K562 (cell line): ENCODE measurements around the gene RBFOX2. TPM values are rescaled to one million over a fixed set of nuclear protein-coding genes. Genes with fewer than 3 reads are reported as not detected.

ENCODE experiments used
- ATAC-seq: fragments of 200-7000 bp; cut with Tn5 transposase; 3 replicates; pipeline ENCODE4 v1.9.1; 2020; ENCODE audit warnings: moderate library complexity
- BruUV-seq: library from RNA; stranded (reverse); fragments of 400-500 nt; replicated peaks from 2 replicates; lab custom pipeline; 2021; lab: Mats Ljungman, UMichigan
- CTCF ChIA-PET: fragments of 300-600 bp; formaldehyde crosslinking; extraction: SDS; loops from one replicate; lab custom pipeline; 2021; ENCODE audit warnings: low intra/inter-chr PET ratio; lab: Yijun Ruan, JAX
- POLR2A ChIA-PET: fragments of 300-600, 350-650 bp; sonication (Branson Sonifier 250); formaldehyde crosslinking; extraction: SDS; loops from one replicate; lab custom pipeline; 2021; ENCODE audit warnings: antibody characterized with exemption, inconsistent platforms; lab: Yijun Ruan, JAX
- DNase-seq, 4 experiments: peaks; one replicate each; pipeline versions ENCODE4 v3.0.0 to v3.0.0-alpha.2; 2011 to 2018; ENCODE audit warnings: low spot score in 3 of 4, mixed read lengths in 3 of 4; ENCODE audit errors: extremely low read depth in 1 of 4
- FAIRE-seq: peaks from 2 replicates; lab custom pipeline; 2011; peaks lifted over from hg19 to GRCh38; lab: Jason Lieb, UNC
- H2AFZ ChIP-seq: 2 replicates; pipeline ENCODE4 v1.6.0; 2011; ENCODE audit warnings: low read depth, low read length, control low read depth, inconsistent platforms
- H3K27ac ChIP-seq: fragments of 200-600 bp; 3 replicates; pipeline ENCODE4 v1.8.0; 2011; ENCODE audit warnings: low read depth, mild to moderate bottlenecking, control low read depth, inconsistent platforms, low read length, moderate library complexity, mixed read lengths; ENCODE audit errors: extremely low read depth
- H3K27me3 ChIP-seq, 2 experiments: fragments of 300-600 bp in 1 of 2; 2 replicates in 1 of 2; 3 replicates in 1 of 2; pipeline versions ENCODE4 v1.6.0 to v1.8.0; 2011; ENCODE audit warnings: inconsistent platforms in 2 of 2, low read length in 2 of 2, mild to moderate bottlenecking in 1 of 2, mixed read lengths in 1 of 2, moderate library complexity in 1 of 2; ENCODE audit not compliant: control insufficient read depth in 2 of 2, insufficient read depth in 2 of 2
- H3K36me3 ChIP-seq: fragments of 300-600 bp; 3 replicates; pipeline ENCODE4 v1.8.0; 2011; ENCODE audit warnings: mild to moderate bottlenecking, low read length, inconsistent platforms; ENCODE audit not compliant: control insufficient read depth, insufficient read depth
- H3K4me1 ChIP-seq, 2 experiments: fragments of 200-600 bp in 1 of 2; replicated peaks in 1 of 2; 2 replicates in 1 of 2; 3 replicates in 1 of 2; pipeline versions ENCODE4 v1.5.1 to v1.8.0; 2011; ENCODE audit warnings: inconsistent platforms in 2 of 2, low read length in 2 of 2, mild to moderate bottlenecking in 1 of 2, mixed read lengths in 1 of 2, moderate library complexity in 1 of 2; ENCODE audit not compliant: control insufficient read depth in 2 of 2, insufficient read depth in 2 of 2
- H3K4me2 ChIP-seq: 2 replicates; pipeline ENCODE4 v1.6.1; 2011; ENCODE audit warnings: low read length, control low read depth, inconsistent platforms, mixed read lengths; ENCODE audit not compliant: insufficient read depth
- H3K4me3 ChIP-seq: fragments of 200-600 bp; sonication (generic), shearing (Covaris generic); 2 replicates; pipeline ENCODE4 v1.5.1; 2016; ENCODE audit warnings: control low read depth, inconsistent platforms
- H3K79me2 ChIP-seq: fragments of 200-600 bp; 3 replicates; pipeline ENCODE4 v1.8.0; 2011; ENCODE audit warnings: low read length, inconsistent platforms; ENCODE audit not compliant: control insufficient read depth, insufficient read depth
- H3K9ac ChIP-seq, 2 experiments: 2 replicates each; pipeline versions ENCODE4 v1.6.0 to v1.6.1; 2011; ENCODE audit warnings: low read depth in 2 of 2, low read length in 2 of 2, control low read depth in 1 of 2, inconsistent platforms in 1 of 2, mild to moderate bottlenecking in 1 of 2, mixed read lengths in 1 of 2; ENCODE audit not compliant: insufficient read depth in 1 of 2
- H3K9me1 ChIP-seq: one replicate; pipeline ENCODE4 v1.6.0; 2011; ENCODE audit warnings: inconsistent platforms, mild to moderate bottlenecking, low read length, moderate library complexity; ENCODE audit not compliant: control insufficient read depth, insufficient read depth
- H3K9me3 ChIP-seq: replicated peaks from 2 replicates; pipeline ENCODE4 v1.5.1; 2011; ENCODE audit warnings: low read depth, low read length, inconsistent platforms; ENCODE audit not compliant: control insufficient read depth, insufficient read depth
- H4K20me1 ChIP-seq: replicated peaks from 2 replicates; pipeline ENCODE4 v1.6.1; 2011; ENCODE audit warnings: low read length, inconsistent platforms, mixed read lengths; ENCODE audit not compliant: control insufficient read depth, insufficient read depth
- ARID1B ChIP-seq: fragments of 450-650 bp; IDR thresholded peaks from 2 replicates; pipeline ENCODE4 v1.6.1; 2016; ENCODE audit warnings: antibody characterized with exemption, mild to moderate bottlenecking, inconsistent platforms
- ATF1 ChIP-seq, 2 experiments: fragments of 450-650 bp in 1 of 2; IDR thresholded peaks; 2 replicates each; pipeline ENCODE4 v1.6.1; 2016; ENCODE audit warnings: missing compliant biosample characterization in 1 of 2, missing genetic modification characterization in 1 of 2
- DEAF1 ChIP-seq: fragments of 450-650 bp; formaldehyde crosslinking; IDR thresholded peaks from 2 replicates; pipeline ENCODE4 v1.4.0; 2020; ENCODE audit warnings: mild to moderate bottlenecking, moderate library complexity
- KLF13 ChIP-seq: fragments of 450-650 bp; IDR thresholded peaks from 2 replicates; pipeline ENCODE4 v1.6.1; 2016; ENCODE audit warnings: missing genetic modification characterization, low read depth, mild to moderate bottlenecking, missing compliant biosample characterization, moderate library complexity, borderline replicate concordance
- MEIS2 ChIP-seq: fragments of 450-650 bp; IDR thresholded peaks from 2 replicates; pipeline ENCODE4 v1.6.1; 2014; ENCODE audit warnings: mild to moderate bottlenecking; ENCODE audit not compliant: partially characterized antibody
- MITF ChIP-seq: IDR thresholded peaks from 2 replicates; pipeline ENCODE4 v1.6.1; 2014; ENCODE audit warnings: antibody characterized with exemption
- PTBP1 ChIP-seq: fragments of 200-400 bp; formaldehyde crosslinking; IDR thresholded peaks from 2 replicates; pipeline ENCODE4 v1.6.1; 2017; ENCODE audit warnings: low read depth, low read length
- RFX7 ChIP-seq: fragments of 250-450 bp; sonication (Bioruptor Pico); IDR thresholded peaks from 2 replicates; pipeline ENCODE4 v1.5.1; 2021; ENCODE audit warnings: mild to moderate bottlenecking
- SAFB2 ChIP-seq: fragments of 200-400 bp; formaldehyde crosslinking; IDR thresholded peaks from 2 replicates; pipeline ENCODE4 v1.6.1; 2018; ENCODE audit warnings: borderline replicate concordance, low read length, low read depth, moderate library complexity; ENCODE audit not compliant: severe bottlenecking
- ZBTB5 ChIP-seq: fragments of 450-650 bp; IDR thresholded peaks from 2 replicates; pipeline ENCODE4 v1.6.1; 2017; ENCODE audit warnings: antibody characterized with exemption
- ZNF277 ChIP-seq: fragments of 250-450 bp; sonication (Bioruptor Pico); IDR thresholded peaks from 2 replicates; pipeline ENCODE4 v1.8.0; 2022; ENCODE audit warnings: inconsistent platforms, mild to moderate bottlenecking, moderate library complexity, borderline replicate concordance
- WGBS: fragments of 100-300 bp; shearing (Covaris generic); methylation state at CpG from one replicate; pipeline ENCODE4 v1.1.6; 2016; ENCODE audit warnings: low coverage, mixed read lengths; ENCODE audit not compliant: insufficient coverage; ENCODE audit errors: missing lambda C conversion rate; 5-methylcytosine and 5-hydroxymethylcytosine counted together
- in situ Hi-C: fragments of 300-500 bp; cut with MboI; formaldehyde crosslinking; loops from 4 replicates; pipeline ENCODE4 v1.15.0; 2018; ENCODE audit warnings: inconsistent platforms, mixed read lengths
- intact Hi-C: fragments of 100-400 bp; cut with micrococcal nuclease; formaldehyde crosslinking; loops from 2 replicates; pipeline ENCODE4 v1.14.2; 2022
- polyA plus RNA-seq, 8 experiments: library from polyadenylated mRNA; depleted of rRNA in 4 of 8; stranded (reverse) in 5 of 8; unstranded in 3 of 8; fragments of >200 nt; fragmentation: Nextera tagmentation in 2 of 8; fragmentation: Illumina TruSeq in 1 of 8; extraction: Ambion mirVana in 2 of 8; extraction: Trizol in 1 of 8; gene quantifications; 2 replicates each; pipeline versions ENCODE4 v1.2.1 to v1.2.3, GENCODE V29; 2011 to 2014; ENCODE audit warnings: inconsistent platforms in 1 of 8, missing spikeins in 1 of 8
- total RNA-seq, 7 experiments: library from RNA; depleted of rRNA in 6 of 7; stranded (reverse); fragments of >200 nt in 6 of 7; fragmentation: Illumina TruSeq in 2 of 7; extraction: Trizol in 2 of 7; gene quantifications; 2 replicates each; pipeline versions ENCODE4 v1.2.1 to v1.2.3, GENCODE V29; 2011 to 2021; ENCODE audit warnings: low replicate concordance in 1 of 7
- TF ChIP-seq, protein P1 (sequence below): sonication (generic); formaldehyde crosslinking; IDR thresholded peaks from 2 replicates; pipeline ENCODE4 v1.8.1; 2023; ENCODE audit warnings: mild to moderate bottlenecking, missing genetic modification reagents

RBFOX2 gene
- total and polyA plus RNA-seq, 9 of the 15 experiments (the other 6 are each of a cell fraction or from before 2014, with no cell fraction given) = 5.8 to 24.8 (median 14.2) TPM

DNA sequence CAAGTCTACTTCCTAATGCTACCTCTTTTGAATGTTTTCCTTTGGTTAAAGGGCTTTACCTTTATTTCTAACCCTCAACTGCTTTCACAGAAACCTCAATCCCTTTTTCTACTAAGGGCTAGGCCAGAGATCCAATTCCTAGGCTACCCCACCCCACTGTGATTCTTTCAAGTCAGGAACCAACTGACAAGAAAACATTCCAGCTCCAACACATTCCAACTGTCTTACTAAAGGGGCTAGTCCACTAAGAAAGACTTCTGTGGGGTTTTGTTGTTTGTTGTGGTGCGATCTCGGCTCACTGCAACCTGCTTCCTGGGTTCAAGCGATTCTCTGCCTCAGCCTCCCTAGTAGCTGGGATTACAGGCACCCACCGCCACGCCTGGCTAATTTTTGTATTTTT is 159.7 kb downstream of the RBFOX2 start:
- ChIA-PET CTCF (no interaction called here), POLR2A (interaction anchor here (0.9 kb wide), 1 partner anchor 13 kb away, joined by 3 read pairs; no protein-coding TSS in a partner anchor)
- Histone ChIP-seq H3K4me1 (0 out of 5 replicates have a peak, but pooled peaks cover 0 to 3% of the 10 kb centered on the region in 2 experiments), H4K20me1 (no peaks in the 10 kb centered on the region), H2AFZ (no peak overlapping the region), H3K9ac (no peak overlapping the region), H3K4me2 (no peak overlapping the region), H3K36me3 (no peaks in the 10 kb centered on the region), H3K4me3 (no peak overlapping the region), H3K79me2 (no peaks in the 10 kb centered on the region; the same call in 1 of the 3 replicates), H3K9me3 (no peaks in the 10 kb centered on the region), H3K27me3 (no peaks in the 10 kb centered on the region), H3K9me1 (no peaks in the 10 kb centered on the region), H3K27ac (no peak overlapping the region)
- intact Hi-C loops (no loop called here), in situ Hi-C loops (no loop called here)
- no TSS peak for BruUV-seq
- WGBS = 95% methylated on average over 5 of the region's 5 CpGs
- ATAC-seq = no peak
- FAIRE-seq = no peak
- no peak for DNase-seq
- no peak for TF ChIP-seq MITF
- no peak for TF ChIP-seq SAFB2
- no peak for TF ChIP-seq ARID1B
- TF ChIP-seq, protein P1, sequence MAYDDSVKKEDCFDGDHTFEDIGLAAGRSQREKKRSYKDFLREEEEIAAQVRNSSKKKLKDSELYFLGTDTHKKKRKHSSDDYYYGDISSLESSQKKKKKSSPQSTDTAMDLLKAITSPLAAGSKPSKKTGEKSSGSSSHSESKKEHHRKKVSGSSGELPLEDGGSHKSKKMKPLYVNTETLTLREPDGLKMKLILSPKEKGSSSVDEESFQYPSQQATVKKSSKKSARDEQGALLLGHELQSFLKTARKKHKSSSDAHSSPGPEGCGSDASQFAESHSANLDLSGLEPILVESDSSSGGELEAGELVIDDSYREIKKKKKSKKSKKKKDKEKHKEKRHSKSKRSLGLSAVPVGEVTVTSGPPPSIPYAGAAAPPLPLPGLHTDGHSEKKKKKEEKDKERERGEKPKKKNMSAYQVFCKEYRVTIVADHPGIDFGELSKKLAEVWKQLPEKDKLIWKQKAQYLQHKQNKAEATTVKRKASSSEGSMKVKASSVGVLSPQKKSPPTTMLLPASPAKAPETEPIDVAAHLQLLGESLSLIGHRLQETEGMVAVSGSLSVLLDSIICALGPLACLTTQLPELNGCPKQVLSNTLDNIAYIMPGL = no peak
- no peak for TF ChIP-seq MEIS2
- no peak for TF ChIP-seq ZBTB5
- TF ChIP-seq RFX7 (CRISPR knock-in tag) = no peak
- no peak for TF ChIP-seq ZNF277 (CRISPR knock-in tag)
- no peak for TF ChIP-seq PTBP1
- no peak for TF ChIP-seq ATF1 (CRISPR knock-in tag; IDR thresholded peaks at IDR 0.05)
- no peak for TF ChIP-seq ATF1 (tag; IDR thresholded peaks at IDR 0.05)
- TF ChIP-seq DEAF1 (CRISPR knock-in tag) = no peak
- TF ChIP-seq KLF13 (tag) = no peak
